IPS DF 4.7 (cell line): ENCODE data around the gene INHA.

ENCODE experiments used
- DNase-seq: peaks from one replicate; pipeline ENCODE4 v3.0.0-alpha.2; 2013; ENCODE audit warnings: low spot score; ENCODE audit errors: extremely low read depth

The INHA gene

GRCh38 chr2:219573166-219573565 is 1.1 kb downstream of the INHA start:
- no peak for DNase-seq

- DNase-seq, result no peak
Observed at GRCh38 chr2:219574484-219575311, 2.6 kb downstream of the INHA start.

- DNase-seq, result no peak
Observed at GRCh38 chr2:219575566-219576504, 3.7 kb downstream of the INHA start.

GRCh38 chr2:219576505-219577388 is 4.6 kb downstream of the INHA start:
- no peak for DNase-seq

- DNase-seq, result no peak
Observed at GRCh38 chr2:219578811-219579613, 6.9 kb downstream of the INHA start.

- DNase-seq, result no peak
Observed at GRCh38 chr2:219581346-219581745, 9.2 kb downstream of the INHA start.

GRCh38 chr2:219591091-219591490 is 19.0 kb downstream of the INHA start:
- DNase-seq, result no peak

- no peak for DNase-seq
Observed at GRCh38 chr2:219592736-219593135, 20.6 kb downstream of the INHA start.

- no peak for DNase-seq
Observed at GRCh38 chr2:219593154-219593553, 21.0 kb downstream of the INHA start.

- no peak for DNase-seq
Observed at GRCh38 chr2:219595256-219595655, 23.1 kb downstream of the INHA start.

- no peak for DNase-seq
Observed at GRCh38 chr2:219596954-219597551, 24.9 kb downstream of the INHA start.

GRCh38 chr2:219597552-219598307 is 25.6 kb downstream of the INHA start, which contains the start of gene STK11IP:
STK11IP (plus strand) TSS chr2:219597857; CDS start chr2:219598120, 263 bp downstream.
- DNase-seq, result peak; percentile 90

- no peak for DNase-seq
Observed at GRCh38 chr2:219598308-219599078, 26.4 kb downstream of the INHA start.

- DNase-seq, result no peak
Observed at GRCh38 chr2:219603771-219604170, 31.7 kb downstream of the INHA start.

GRCh38 chr2:219605607-219605954 is 33.5 kb downstream of the INHA start:
- DNase-seq, result no peak

- DNase-seq, result no peak
Observed at GRCh38 chr2:219607931-219608330, 35.8 kb downstream of the INHA start.

- DNase-seq, result no peak
Observed at GRCh38 chr2:219608399-219608964, 36.4 kb downstream of the INHA start.

- DNase-seq, result no peak
Observed at GRCh38 chr2:219609149-219609750, 37.1 kb downstream of the INHA start.
